HTERT RPE-1 (cell line): ENCODE measurements around the gene SLC7A14.

ENCODE experiments used
- in situ Hi-C: fragments of 300-500 bp; cut with MboI; formaldehyde crosslinking; loops from 4 replicates; pipeline ENCODE4 v1.14.3; 2020; ENCODE audit warnings: low sequenced_read_pairs

SLC7A14 gene

GRCh38 chr3:170539897-170540296, 46.0 kb downstream of the SLC7A14 start:
- in situ Hi-C loops = no loop called here

GRCh38 chr3:170536712-170537111, 49.2 kb downstream of the SLC7A14 start:
- in situ Hi-C loops = no loop called here

GRCh38 chr3:170534227-170534626, 51.6 kb downstream of the SLC7A14 start:
- in situ Hi-C loops = no loop called here

- in situ Hi-C loops = no loop called here
Measured at GRCh38 chr3:170532573-170532972, 53.3 kb downstream of the SLC7A14 start.

- in situ Hi-C loops = no loop called here
Measured at GRCh38 chr3:170531657-170532335, 54.1 kb downstream of the SLC7A14 start.

- in situ Hi-C loops = no loop called here
Measured at GRCh38 chr3:170531054-170531453, 54.8 kb downstream of the SLC7A14 start.

GRCh38 chr3:170529912-170530311, 56.0 kb downstream of the SLC7A14 start:
- in situ Hi-C loops = no loop called here

GRCh38 chr3:170529346-170529745, 56.5 kb downstream of the SLC7A14 start:
- in situ Hi-C loops = no loop called here

- in situ Hi-C loops = no loop called here
Measured at GRCh38 chr3:170528726-170529125, 57.1 kb downstream of the SLC7A14 start.

- in situ Hi-C loops = no loop called here
Measured at GRCh38 chr3:170524073-170524472, 61.8 kb downstream of the SLC7A14 start.

- in situ Hi-C loops = no loop called here
Measured at GRCh38 chr3:170523248-170523647, 62.6 kb downstream of the SLC7A14 start.

- in situ Hi-C loops = no loop called here
Measured at GRCh38 chr3:170522201-170522600, 63.7 kb downstream of the SLC7A14 start.

- in situ Hi-C loops = no loop called here
Measured at GRCh38 chr3:170520996-170521395, 64.9 kb downstream of the SLC7A14 start.

GRCh38 chr3:170517242-170517945, 68.5 kb downstream of the SLC7A14 start:
- in situ Hi-C loops = no loop called here

GRCh38 chr3:170513642-170514041, 72.2 kb downstream of the SLC7A14 start:
- in situ Hi-C loops = no loop called here

GRCh38 chr3:170511371-170511770, 74.5 kb downstream of the SLC7A14 start:
- in situ Hi-C loops = no loop called here

- in situ Hi-C loops = no loop called here
Measured at GRCh38 chr3:170508839-170509238, 77.0 kb downstream of the SLC7A14 start.

- in situ Hi-C loops = no loop called here
Measured at GRCh38 chr3:170508291-170508690, 77.6 kb downstream of the SLC7A14 start.

- in situ Hi-C loops = no loop called here
Measured at GRCh38 chr3:170507063-170507462, 78.8 kb downstream of the SLC7A14 start.

- in situ Hi-C loops = no loop called here
Measured at GRCh38 chr3:170506556-170506955, 79.3 kb downstream of the SLC7A14 start.

- in situ Hi-C loops = no loop called here
Measured at GRCh38 chr3:170502297-170502696, 83.6 kb downstream of the SLC7A14 start.

- in situ Hi-C loops = no loop called here
Measured at GRCh38 chr3:170500995-170501394, 84.9 kb downstream of the SLC7A14 start.

- in situ Hi-C loops = no loop called here
Measured at GRCh38 chr3:170500462-170500861, 85.4 kb downstream of the SLC7A14 start.
